H1 (cell line): ENCODE measurements around the gene SCN1B. TPM values are rescaled to one million over a fixed set of nuclear protein-coding genes. Genes with fewer than 3 reads are reported as not detected.

ENCODE experiments used
- CTCF ChIA-PET: fragments of 300-600 bp; sonication (Branson Sonifier 250); formaldehyde crosslinking; loops from one replicate; lab custom pipeline; 2021; ENCODE audit not compliant: partially characterized antibody; lab: Charles Lee
- POLR2A ChIA-PET: fragments of 300-600 bp; sonication (Branson Sonifier 250); formaldehyde crosslinking; loops from one replicate; lab custom pipeline; 2021; ENCODE audit warnings: inconsistent platforms; ENCODE audit not compliant: partially characterized antibody; lab: Charles Lee
- DNase-seq, 2 experiments: peaks; one replicate each; pipeline versions ENCODE4 v3.0.0 to v3.0.0-alpha.2; 2010 to 2022; ENCODE audit warnings: low spot score in 2 of 2, low read depth in 1 of 2, mixed read lengths in 1 of 2
- FAIRE-seq: peaks from 2 replicates; lab custom pipeline; 2011; peaks lifted over from hg19 to GRCh38; lab: Jason Lieb, UNC
- H2AFZ ChIP-seq: 2 replicates; pipeline ENCODE4 v1.8.1; 2012; ENCODE audit warnings: low read length, inconsistent platforms
- H2AK5ac ChIP-seq: 2 replicates; pipeline ENCODE4 v1.6.1; 2013; ENCODE audit warnings: low read depth, low read length
- H2BK120ac ChIP-seq: replicated peaks from 2 replicates; pipeline ENCODE3; 2013; ENCODE audit warnings: low read depth, low read length, inconsistent platforms
- H2BK12ac ChIP-seq: 2 replicates; pipeline ENCODE4 v1.6.1; 2013; ENCODE audit warnings: low read depth, low read length
- H2BK15ac ChIP-seq: 2 replicates; pipeline ENCODE4 v1.6.1; 2013; ENCODE audit warnings: low read length
- H2BK20ac ChIP-seq: 2 replicates; pipeline ENCODE4 v1.6.1; 2013; ENCODE audit warnings: low read length
- H2BK5ac ChIP-seq: 2 replicates; pipeline ENCODE4 v1.6.1; 2013; ENCODE audit warnings: low read depth, low read length
- H3K14ac ChIP-seq: 2 replicates; pipeline ENCODE4 v1.6.1; 2013; ENCODE audit warnings: inconsistent platforms; ENCODE audit not compliant: insufficient read length
- H3K18ac ChIP-seq: 2 replicates; pipeline ENCODE4 v1.6.1; 2013; ENCODE audit warnings: low read length; ENCODE audit errors: extremely low read depth
- H3K23ac ChIP-seq: 2 replicates; pipeline ENCODE4 v1.6.1; 2013; ENCODE audit warnings: inconsistent platforms; ENCODE audit not compliant: insufficient read length
- H3K23me2 ChIP-seq: 2 replicates; pipeline ENCODE4 v1.6.1; 2013; ENCODE audit warnings: low read depth, low read length
- H3K27ac ChIP-seq: 2 replicates; pipeline ENCODE4 v1.6.1; 2011; ENCODE audit warnings: low read depth, low read length, inconsistent platforms
- H3K27me3 ChIP-seq, 4 experiments: replicated peaks in 1 of 4; 1 replicate in 1 of 4; 2 replicates in 3 of 4; pipeline versions ENCODE4 v1.6.1 to v1.8.1; 2011 to 2013; ENCODE audit warnings: low read length in 3 of 4, mild to moderate bottlenecking in 3 of 4, inconsistent platforms in 2 of 4, mixed read lengths in 2 of 4, moderate library complexity in 1 of 4; ENCODE audit not compliant: control insufficient read depth in 3 of 4, insufficient read depth in 3 of 4; ENCODE audit errors: extremely low read depth in 1 of 4
- H3K36me3 ChIP-seq, 4 experiments: 2 replicates each; pipeline versions ENCODE4 v1.6.1 to v1.8.1; 2011 to 2013; ENCODE audit warnings: mild to moderate bottlenecking in 4 of 4, low read length in 3 of 4, moderate library complexity in 2 of 4, control low read depth in 1 of 4, inconsistent platforms in 1 of 4; ENCODE audit not compliant: insufficient read depth in 4 of 4, control insufficient read depth in 2 of 4
- H3K4ac ChIP-seq: replicated peaks from 2 replicates; pipeline ENCODE3; 2013; ENCODE audit warnings: low read length, low read depth, mixed read lengths, inconsistent platforms; ENCODE audit not compliant: insufficient read length
- H3K4me1 ChIP-seq, 4 experiments: replicated peaks in 1 of 4; 1 replicate in 1 of 4; 2 replicates in 3 of 4; pipeline versions ENCODE4 v1.6.1 to v1.8.1; 2011 to 2013; ENCODE audit warnings: low read length in 3 of 4, inconsistent platforms in 2 of 4, mixed read lengths in 1 of 4; ENCODE audit not compliant: insufficient read depth in 4 of 4, control insufficient read depth in 3 of 4
- H3K4me2 ChIP-seq, 2 experiments: 2 replicates each; pipeline versions ENCODE4 v1.6.1 to v1.8.1; 2011 to 2013; ENCODE audit warnings: low read depth in 2 of 2, low read length in 2 of 2, control low read depth in 1 of 2, inconsistent platforms in 1 of 2, mild to moderate bottlenecking in 1 of 2; ENCODE audit not compliant: insufficient read depth in 1 of 2
- H3K4me3 ChIP-seq, 4 experiments: fragments of 200-600, 300-600 bp in 1 of 4; sonication (generic), shearing (Covaris generic), sonication (Bioruptor Twin) in 1 of 4; 2 replicates each; pipeline versions ENCODE4 v1.5.1 to v1.8.1; 2011 to 2016; ENCODE audit warnings: low read length in 4 of 4, low read depth in 3 of 4, control low read depth in 2 of 4, inconsistent platforms in 2 of 4, mild to moderate bottlenecking in 2 of 4, mixed read lengths in 1 of 4, moderate library complexity in 1 of 4; ENCODE audit not compliant: insufficient read depth in 2 of 4; ENCODE audit errors: extremely low read depth in 1 of 4
- H3K56ac ChIP-seq: replicated peaks from 2 replicates; pipeline ENCODE3; 2013; ENCODE audit warnings: low read depth, mild to moderate bottlenecking, mixed read lengths, low read length, inconsistent platforms; ENCODE audit not compliant: insufficient read length
- H3K79me1 ChIP-seq: 2 replicates; pipeline ENCODE4 v1.6.1; 2013; ENCODE audit warnings: low read depth, low read length, control low read depth
- H3K79me2 ChIP-seq, 2 experiments: 2 replicates each; pipeline versions ENCODE4 v1.6.1 to v1.8.1; 2012 to 2013; ENCODE audit warnings: low read length in 2 of 2, mild to moderate bottlenecking in 2 of 2, inconsistent platforms in 1 of 2; ENCODE audit not compliant: insufficient read depth in 2 of 2, control insufficient read depth in 1 of 2
- H3K9ac ChIP-seq, 4 experiments: replicated peaks in 1 of 4; 1 replicate in 1 of 4; 2 replicates in 3 of 4; pipeline versions ENCODE4 v1.6.1 to v1.8.1; 2011 to 2013; ENCODE audit warnings: low read depth in 3 of 4, low read length in 3 of 4, control low read depth in 2 of 4, mild to moderate bottlenecking in 2 of 4, moderate library complexity in 2 of 4, inconsistent platforms in 1 of 4; ENCODE audit errors: extremely low read depth in 1 of 4
- H3K9me3 ChIP-seq, 2 experiments: 2 replicates each; pipeline versions ENCODE4 v1.6.1 to v1.8.1; 2012 to 2013; ENCODE audit warnings: mild to moderate bottlenecking in 2 of 2, moderate library complexity in 2 of 2, control low read depth in 1 of 2, inconsistent platforms in 1 of 2, low read depth in 1 of 2, low read length in 1 of 2, mixed read lengths in 1 of 2; ENCODE audit not compliant: insufficient read depth in 2 of 2
- H4K20me1 ChIP-seq, 2 experiments: replicated peaks in 1 of 2; 2 replicates each; pipeline versions ENCODE3 to v1.8.1; 2011 to 2013; ENCODE audit warnings: inconsistent platforms in 2 of 2, low read length in 2 of 2, mild to moderate bottlenecking in 1 of 2; ENCODE audit not compliant: insufficient read depth in 2 of 2, control insufficient read depth in 1 of 2
- H4K5ac ChIP-seq: 2 replicates; pipeline ENCODE4 v1.6.1; 2013; ENCODE audit warnings: low read length, low read depth, mixed read lengths, inconsistent platforms; ENCODE audit not compliant: insufficient read length
- H4K8ac ChIP-seq: 2 replicates; pipeline ENCODE4 v1.8.0; 2013; ENCODE audit warnings: mild to moderate bottlenecking, moderate library complexity, low read length, inconsistent platforms; ENCODE audit not compliant: insufficient read depth; ENCODE audit errors: extremely low read depth
- H4K91ac ChIP-seq: replicated peaks from 2 replicates; pipeline ENCODE3; 2013; ENCODE audit warnings: low read length, mixed read lengths, inconsistent platforms; ENCODE audit not compliant: insufficient read length
- ASH2L ChIP-seq: fragments of 200-600, 300-600 bp; sonication (generic); IDR thresholded peaks from one replicate; pipeline ENCODE4 v1.7.1; 2017; ENCODE audit warnings: low read length
- BRCA1 ChIP-seq: IDR thresholded peaks from 2 replicates; pipeline ENCODE4 v1.6.1; 2012; ENCODE audit warnings: low read depth, low read length, improper control_type of control experiment
- EZH2 ChIP-seq: fragments of 200-600 bp; sonication (generic); IDR thresholded peaks from 2 replicates; pipeline ENCODE4 v1.7.1; 2012; ENCODE audit warnings: low read depth, mild to moderate bottlenecking, moderate library complexity, low read length, inconsistent platforms; ENCODE audit not compliant: severe bottlenecking
- HDAC6 ChIP-seq: IDR thresholded peaks from one replicate; pipeline ENCODE4 v1.7.1; 2012; ENCODE audit warnings: low read depth, mild to moderate bottlenecking, inconsistent platforms, low read length, moderate library complexity
- JUN ChIP-seq: IDR thresholded peaks from 2 replicates; pipeline ENCODE4 v1.6.1; 2011; ENCODE audit warnings: low read depth, mild to moderate bottlenecking, improper control_type of control experiment, low read length
- KDM1A ChIP-seq: fragments of 200-600, 300-600 bp; sonication (generic); IDR thresholded peaks from 2 replicates; pipeline ENCODE4 v1.7.1; 2016; ENCODE audit warnings: mild to moderate bottlenecking, low read length, borderline replicate concordance
- MAFK ChIP-seq: IDR thresholded peaks from 2 replicates; pipeline ENCODE4 v1.6.1; 2012; ENCODE audit warnings: low read depth, mild to moderate bottlenecking, improper control_type of control experiment, low read length
- RBBP5 ChIP-seq: IDR thresholded peaks from 2 replicates; pipeline ENCODE4 v1.7.1; 2012; ENCODE audit warnings: low read depth, mild to moderate bottlenecking, inconsistent platforms, low read length, moderate library complexity, borderline replicate concordance
- SIX5 ChIP-seq: IDR thresholded peaks from 2 replicates; pipeline ENCODE4 v1.6.1; 2011; ENCODE audit warnings: mild to moderate bottlenecking, low read depth, low read length
- SP1 ChIP-seq: IDR thresholded peaks from 2 replicates; pipeline ENCODE4 v1.6.1; 2011; ENCODE audit warnings: low read depth, low read length
- TAF7 ChIP-seq: optimal IDR thresholded peaks from 2 replicates; pipeline ENCODE3; 2011; ENCODE audit warnings: low read depth, mild to moderate bottlenecking, inconsistent platforms, low read length, moderate library complexity, borderline replicate concordance
- TEAD4 ChIP-seq: IDR thresholded peaks from 2 replicates; pipeline ENCODE4 v1.6.1; 2012; ENCODE audit warnings: low read depth, low read length, inconsistent platforms, mixed read lengths
- WGBS, 2 experiments: shearing (Covaris generic) in 1 of 2; methylation state at CpG; one replicate each; pipeline versions ENCODE4 v1.1.6 to v1.1.7; 2013 to 2015; ENCODE audit warnings: low lambda C conversion rate in 2 of 2, mixed read lengths in 2 of 2, inconsistent platforms in 1 of 2, low coverage in 1 of 2, missing lambda C conversion rate in 1 of 2; ENCODE audit not compliant: insufficient replicate concordance in 2 of 2, insufficient coverage in 1 of 2, insufficient read length in 1 of 2; ENCODE audit errors: extremely low coverage in 1 of 2, missing lambda C conversion rate in 1 of 2; 5-methylcytosine and 5-hydroxymethylcytosine counted together
- polyA plus RNA-seq, 7 experiments: library from polyadenylated mRNA; depleted of rRNA in 3 of 7; stranded (reverse) in 5 of 7; unstranded in 2 of 7; fragments of >200 nt in 5 of 7; fragments of 200-250 nt in 2 of 7; gene quantifications; 1 replicate in 5 of 7; 2 replicates in 1 of 7; 4 replicates in 1 of 7; pipeline versions ENCODE4 v1.2.1 to v1.2.3, GENCODE V29; 2011 to 2013; ENCODE audit warnings: missing spikeins in 2 of 7, mixed read lengths in 2 of 7
- total RNA-seq: library from RNA; stranded (reverse); fragmentation: NEBNext Ultra II Directional; extraction: Animal tissue kit (Norgen Biotek cat#: 25700); gene quantifications from 2 replicates; pipeline ENCODE4 v1.2.1, GENCODE V29; 2021
- TF ChIP-seq, protein P1 (sequence below): IDR thresholded peaks from 2 replicates; pipeline ENCODE4 v1.6.1; 2012; ENCODE audit warnings: inconsistent platforms

Gene SCN1B
- total and polyA plus RNA-seq, 2 of the 8 experiments (the other 6 are each of a cell fraction or from before 2014, with no cell fraction given), result 3.1 to 3.5 TPM

GRCh38 chr19:34991542-34992333, 38.5 kb upstream of the SCN1B start:
- no peak overlapping the region for H3K56ac ChIP-seq
- no peaks in the 10 kb centered on the region for H3K27me3 ChIP-seq
- no peak overlapping the region for H3K23ac ChIP-seq
- H3K79me2 ChIP-seq, result no peaks in the 10 kb centered on the region
- no peak overlapping the region for H2AFZ ChIP-seq
- H2BK15ac ChIP-seq, result no peak overlapping the region
- H3K23me2 ChIP-seq, result no peaks in the 10 kb centered on the region
- no peak overlapping the region for H3K18ac ChIP-seq
- no peak overlapping the region for H4K8ac ChIP-seq
- DNase-seq (no peak), FAIRE-seq (no peak)
- no peak overlapping the region for H2BK20ac ChIP-seq
- H3K9ac ChIP-seq, result no peak overlapping the region
- H4K20me1 ChIP-seq, result no peaks in the 10 kb centered on the region
- no peak overlapping the region for H3K27ac ChIP-seq
- H4K5ac ChIP-seq, result no peak overlapping the region
- no peaks in the 10 kb centered on the region for H3K36me3 ChIP-seq
- ChIA-PET POLR2A (interaction anchor here (1.0 to 1.7 kb wide), 3 partner anchors 8 to 20 kb away, joined by 3 to 4 read pairs (median 4); partner anchors contain the start of gene GRAMD1A), CTCF (interaction anchor here (1.1 kb wide), 1 partner anchor 19 kb away, joined by 3 read pairs; no protein-coding TSS in a partner anchor)
- H2BK120ac ChIP-seq, result no peak overlapping the region
- no peak overlapping the region for H3K4me3 ChIP-seq
- no peaks in the 10 kb centered on the region for H3K9me3 ChIP-seq
- H2AK5ac ChIP-seq, result no peak overlapping the region
- H3K79me1 ChIP-seq, result no peaks in the 10 kb centered on the region
- H2BK12ac ChIP-seq, result no peak overlapping the region
- no peak overlapping the region for H3K4me2 ChIP-seq
- WGBS, 2 experiments, result 84% methylated on average over 8 of the region's 8 CpGs; no CpG with 5 or more reads in 1 of the 2 experiments
- H3K4ac ChIP-seq, result no peak overlapping the region
- H3K14ac ChIP-seq, result no peak overlapping the region
- peaks cover 0 to 4% (median 0%) of the 10 kb centered on the region in 4 experiments; a peak in 3 of 7 replicates for H3K4me1 ChIP-seq
- no peak overlapping the region for H4K91ac ChIP-seq
- H2BK5ac ChIP-seq, result no peak overlapping the region
- TF ChIP-seq TEAD4, result no peak
- TF ChIP-seq, protein P1, sequence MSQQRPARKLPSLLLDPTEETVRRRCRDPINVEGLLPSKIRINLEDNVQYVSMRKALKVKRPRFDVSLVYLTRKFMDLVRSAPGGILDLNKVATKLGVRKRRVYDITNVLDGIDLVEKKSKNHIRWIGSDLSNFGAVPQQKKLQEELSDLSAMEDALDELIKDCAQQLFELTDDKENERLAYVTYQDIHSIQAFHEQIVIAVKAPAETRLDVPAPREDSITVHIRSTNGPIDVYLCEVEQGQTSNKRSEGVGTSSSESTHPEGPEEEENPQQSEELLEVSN, result no peak
- TF ChIP-seq JUN, result no peak
- TF ChIP-seq RBBP5, result no peak
- TF ChIP-seq KDM1A, result no peak
- no peak for TF ChIP-seq HDAC6
- TF ChIP-seq ASH2L, result no peak
- TF ChIP-seq TAF7, result no peak
- no peak for TF ChIP-seq EZH2
- no peak for TF ChIP-seq MAFK
- no peak for TF ChIP-seq SIX5
- no peak for TF ChIP-seq SP1
- TF ChIP-seq BRCA1, result no peak
